ENCODE results near the gene RSAD2.
"Not testable (repeated sequence)": the region's sequence is repeated elsewhere in the genome, so short reads cannot be mapped to it uniquely, and the experiment has no call there.

RSAD2 gene

GRCh38 chr2:6877402-6878304 lies at the start of gene RSAD2:
Gene RSAD2 (plus strand): TSS chr2:6877777. CDS start chr2:6877801, 24 bp downstream.
- DNase-seq (ENCODE audit: low read depth, low spot score), result no peak

GRCh38 chr2:6828299-6828584 lies 49.3 kb upstream of the RSAD2 start:
- no peak for DNase-seq (ENCODE audit: low read depth, low spot score)

- no peak for DNase-seq (ENCODE audit: low read depth, low spot score)
Observed at GRCh38 chr2:6831229-6831628, 46.3 kb upstream of the RSAD2 start.

GRCh38 chr2:6832596-6833299 lies 44.8 kb upstream of the RSAD2 start:
- no peak for DNase-seq (ENCODE audit: low read depth, low spot score)

- no peak for DNase-seq (ENCODE audit: low read depth, low spot score)
Observed at GRCh38 chr2:6833300-6833604, 44.3 kb upstream of the RSAD2 start.

- no peak for DNase-seq (ENCODE audit: low read depth, low spot score)
Observed at GRCh38 chr2:6834163-6834562, 43.4 kb upstream of the RSAD2 start.

- DNase-seq (ENCODE audit: low read depth, low spot score), result no peak
Observed at GRCh38 chr2:6835467-6835866, 42.1 kb upstream of the RSAD2 start.

GRCh38 chr2:6838673-6839319 lies 38.8 kb upstream of the RSAD2 start:
- no peak for DNase-seq (ENCODE audit: low read depth, low spot score)

GRCh38 chr2:6841537-6842287 lies 35.9 kb upstream of the RSAD2 start:
- no peak for DNase-seq (ENCODE audit: low read depth, low spot score)

- DNase-seq (ENCODE audit: low read depth, low spot score), result no peak
Observed at GRCh38 chr2:6845312-6845711, 32.3 kb upstream of the RSAD2 start.

- no peak for DNase-seq (ENCODE audit: low read depth, low spot score)
Observed at GRCh38 chr2:6845903-6846302, 31.7 kb upstream of the RSAD2 start.

- no peak for DNase-seq (ENCODE audit: low read depth, low spot score)
Observed at GRCh38 chr2:6846540-6846939, 31.0 kb upstream of the RSAD2 start.

- no peak for DNase-seq (ENCODE audit: low read depth, low spot score)
Observed at GRCh38 chr2:6846967-6847681, 30.5 kb upstream of the RSAD2 start.

- no peak for DNase-seq (ENCODE audit: low read depth, low spot score)
Observed at GRCh38 chr2:6852195-6852594, 25.4 kb upstream of the RSAD2 start.

GRCh38 chr2:6854416-6854815 lies 23.2 kb upstream of the RSAD2 start:
- no peak for DNase-seq (ENCODE audit: low read depth, low spot score)

GRCh38 chr2:6855860-6856547 lies 21.6 kb upstream of the RSAD2 start:
- no peak for DNase-seq (ENCODE audit: low read depth, low spot score)

- DNase-seq (ENCODE audit: low read depth, low spot score), result no peak
Observed at GRCh38 chr2:6856548-6856920, 21.0 kb upstream of the RSAD2 start.

- DNase-seq (ENCODE audit: low read depth, low spot score), result not testable (repeated sequence)
Observed at GRCh38 chr2:6858466-6859027, 19.0 kb upstream of the RSAD2 start.

- no peak for DNase-seq (ENCODE audit: low read depth, low spot score)
Observed at GRCh38 chr2:6860296-6860695, 17.3 kb upstream of the RSAD2 start.

- no peak for DNase-seq (ENCODE audit: low read depth, low spot score)
Observed at GRCh38 chr2:6863792-6864191, 13.8 kb upstream of the RSAD2 start.
